ENCODE results near the gene SBK1. TPM values are rescaled to one million over a fixed set of nuclear protein-coding genes. Genes with fewer than 3 reads are reported as not detected.

SBK1 gene
- total and polyA plus RNA-seq, 8 donors = 0.31 to 2.0 (median 0.63) TPM; not detected in 1

- 76 to 85% (median 81%) methylated on average over 11 of the region's 11 CpGs for WGBS, 5 donors
- Histone ChIP-seq H3K36me3 (no peaks in the 10 kb centered on the region), H3K27ac (no peak overlapping the region), H3K4me1 (peaks cover 5 to 11% (median 10%) of the 10 kb centered on the region in 4 donors), H3K27me3 (peaks cover 0 to 59% (median 26%) of the 10 kb centered on the region in 3 donors), H3K9me3 (peaks cover 0 to 2% (median 2%) of the 10 kb centered on the region in 4 donors), H3K4me3 (no peak overlapping the region)
- DNase-seq = no peak
- TF ChIP-seq CTCF (IDR thresholded peaks at IDR 0.05) (no peak), EP300 (IDR thresholded peaks at IDR 0.05) (no peak), POLR2AphosphoS5 (IDR thresholded peaks at IDR 0.05) (no peak), POLR2A (IDR thresholded peaks at IDR 0.05) (no peak)
- intact Hi-C loops (cut with DNase I; ENCODE audit: low total_unique reads) = loop anchor here (5.0 kb wide), 1 partner anchor 41 kb away; no protein-coding TSS in a partner anchor
Observed at GRCh38 chr16:28276301-28276700, 16.0 kb upstream of the SBK1 start.

GRCh38 chr16:28277537-28278388, 14.6 kb upstream of the SBK1 start:
- H3K9me3 ChIP-seq = no peaks in the 10 kb centered on the region
- WGBS, 5 donors = 2 to 3% (median 3%) methylated on average over 36 to 44 of the region's 44 CpGs
- H3K4me3 ChIP-seq = peak overlapping the region; percentile 35 to 51 (median 43)
- peak; percentile 91 to 94 for DNase-seq
- H3K27me3 ChIP-seq = peaks cover 0 to 57% (median 26%) of the 10 kb centered on the region in 3 donors
- no peaks in the 10 kb centered on the region for H3K36me3 ChIP-seq
- peak in 6 of 7 experiments; percentile 69 to 98 (median 96) for TF ChIP-seq CTCF (IDR thresholded peaks at IDR 0.05)
- no peak for TF ChIP-seq EP300 (IDR thresholded peaks at IDR 0.05)
- no peak for TF ChIP-seq POLR2A (IDR thresholded peaks at IDR 0.05)
- TF ChIP-seq POLR2AphosphoS5 (IDR thresholded peaks at IDR 0.05) = peak in 1 of 3 donors; percentile 42
- intact Hi-C loops (cut with DNase I; ENCODE audit: low total_unique reads) = loop anchor here (5.0 kb wide), 1 partner anchor 40 kb away; no protein-coding TSS in a partner anchor
- peaks cover 5 to 11% (median 10%) of the 10 kb centered on the region in 4 donors for H3K4me1 ChIP-seq
- no peak overlapping the region for H3K27ac ChIP-seq

GRCh38 chr16:28279006-28279405, 13.3 kb upstream of the SBK1 start:
- Histone ChIP-seq H3K4me3 (no peak overlapping the region), H3K4me1 (peaks cover 5 to 11% (median 10%) of the 10 kb centered on the region in 4 donors), H3K9me3 (no peaks in the 10 kb centered on the region), H3K27ac (no peak overlapping the region), H3K36me3 (no peaks in the 10 kb centered on the region), H3K27me3 (peaks cover 0 to 47% (median 26%) of the 10 kb centered on the region in 3 donors)
- TF ChIP-seq EP300 (IDR thresholded peaks at IDR 0.05) (no peak), POLR2AphosphoS5 (IDR thresholded peaks at IDR 0.05) (no peak), POLR2A (IDR thresholded peaks at IDR 0.05) (no peak), CTCF (IDR thresholded peaks at IDR 0.05) (no peak)
- DNase-seq = no peak
- WGBS, 5 donors = 88 to 93% (median 89%) methylated on average over 6 of the region's 6 CpGs
- intact Hi-C loops (cut with DNase I; ENCODE audit: low total_unique reads) = loop anchor here (5.0 kb wide), 1 partner anchor 38 kb away; no protein-coding TSS in a partner anchor

GRCh38 chr16:28280881-28281836, 11.2 kb upstream of the SBK1 start:
- intact Hi-C loops (cut with DNase I; ENCODE audit: low total_unique reads) = no loop called here
- WGBS, 5 donors = 54 to 58% (median 55%) methylated on average over 12 to 15 of the region's 15 CpGs
- TF ChIP-seq EP300 (IDR thresholded peaks at IDR 0.05) (no peak), POLR2AphosphoS5 (IDR thresholded peaks at IDR 0.05) (no peak), CTCF (IDR thresholded peaks at IDR 0.05) (no peak), POLR2A (IDR thresholded peaks at IDR 0.05) (no peak)
- Histone ChIP-seq H3K4me1 (peaks cover 5 to 11% (median 10%) of the 10 kb centered on the region in 4 donors), H3K27me3 (peaks cover 0 to 34% (median 12%) of the 10 kb centered on the region in 3 donors), H3K9me3 (no peaks in the 10 kb centered on the region), H3K27ac (no peak overlapping the region), H3K4me3 (no peak overlapping the region), H3K36me3 (no peaks in the 10 kb centered on the region)
- DNase-seq = no peak

All from stomach (tissue), 9 donors.